Stimulated activated CD4-positive, alpha-beta T cell treated with anti-CD3 and anti-CD28 coated beads, Interleukin-1b, Interleukin-23, amount 100 ng/mL, for 24 hours (primary cell): Measurements from ENCODE around the gene SUV39H1.

Experiments used
- DNase-seq, 4 experiments: peaks; one replicate each; pipeline ENCODE4 v3.0.0-alpha.2; 2020; ENCODE audit warnings: low read depth in 4 of 4, low spot score in 1 of 4

SUV39H1 gene

DNA sequence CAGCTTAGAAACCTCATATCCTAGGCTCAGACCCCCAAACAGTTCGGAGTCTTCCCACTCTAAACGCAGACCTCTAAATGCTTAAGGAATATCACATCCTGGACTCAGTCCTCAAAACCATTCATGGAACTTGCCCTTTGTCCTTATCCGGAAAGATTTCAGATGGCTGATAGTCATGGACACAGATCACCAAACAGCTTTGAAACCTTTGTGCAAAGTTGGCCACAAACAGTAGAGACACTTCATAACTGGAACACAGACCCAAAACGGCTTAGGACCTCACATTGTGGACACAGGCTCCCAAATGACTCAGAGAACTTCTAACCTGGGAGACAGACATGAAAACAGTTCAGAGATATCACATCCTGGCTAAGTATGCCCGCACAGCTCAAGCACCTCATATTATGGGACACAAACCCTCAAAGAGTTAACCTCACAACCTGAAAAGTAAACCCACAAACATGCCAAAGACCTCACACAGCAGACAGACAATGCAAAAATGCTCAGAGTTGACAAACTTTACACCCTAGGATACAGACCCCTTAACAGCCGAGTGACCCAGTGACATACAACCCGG lies 15.5 kb downstream of the SUV39H1 start:
- DNase-seq, result no peak

- DNase-seq, result no peak
Observed at GRCh38 chrX:48713847-48714246, 17.3 kb downstream of the SUV39H1 start.

- no peak for DNase-seq
Observed at GRCh38 chrX:48714573-48714972, 18.0 kb downstream of the SUV39H1 start.

GRCh38 chrX:48715072-48715471 lies 18.5 kb downstream of the SUV39H1 start:
- DNase-seq, result no peak

DNA sequence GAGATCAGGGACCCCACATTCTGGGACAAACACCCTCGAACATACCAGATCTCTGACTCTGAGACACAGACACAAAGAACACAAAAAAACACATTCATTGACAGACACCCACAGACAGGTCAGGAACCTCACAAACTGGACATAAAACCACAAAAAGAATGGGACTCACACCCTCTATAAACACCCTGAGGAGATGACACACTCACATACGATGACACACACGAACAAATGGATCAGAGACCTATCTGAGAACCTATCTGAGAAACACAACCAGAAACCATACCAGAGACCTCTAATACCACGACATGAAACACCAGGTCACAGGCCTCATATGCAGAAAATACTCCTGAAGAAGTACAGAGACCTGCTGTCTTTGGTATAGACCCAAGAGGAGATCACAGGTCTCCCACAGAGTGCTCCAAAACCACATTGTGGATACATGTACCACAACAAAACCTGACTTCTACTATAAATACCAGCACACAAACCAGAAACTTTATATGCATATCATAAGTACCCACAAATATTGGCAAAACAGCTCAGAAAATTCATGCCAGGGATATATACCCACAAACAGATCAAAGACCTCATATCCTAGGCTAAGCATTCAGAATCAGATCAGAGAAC lies 19.5 kb downstream of the SUV39H1 start:
- no peak for DNase-seq

DNA sequence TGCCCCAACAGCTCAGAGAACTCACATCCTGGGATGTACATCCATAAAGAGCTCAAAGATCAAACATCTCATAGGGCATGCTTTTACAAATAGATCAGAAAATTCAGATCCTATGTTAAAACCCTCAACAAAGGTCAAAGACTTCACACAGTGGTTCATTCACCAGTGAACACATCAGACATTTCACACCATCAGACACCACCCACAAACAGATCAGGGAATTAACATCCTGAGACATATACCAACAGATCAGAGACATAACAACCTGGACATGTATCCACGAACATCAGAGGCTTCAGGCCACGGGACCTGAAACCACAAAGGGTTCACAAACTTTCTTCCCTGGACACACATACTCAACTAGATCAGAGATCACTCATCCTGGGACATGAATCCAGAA lies 23.4 kb downstream of the SUV39H1 start:
- no peak for DNase-seq

DNA sequence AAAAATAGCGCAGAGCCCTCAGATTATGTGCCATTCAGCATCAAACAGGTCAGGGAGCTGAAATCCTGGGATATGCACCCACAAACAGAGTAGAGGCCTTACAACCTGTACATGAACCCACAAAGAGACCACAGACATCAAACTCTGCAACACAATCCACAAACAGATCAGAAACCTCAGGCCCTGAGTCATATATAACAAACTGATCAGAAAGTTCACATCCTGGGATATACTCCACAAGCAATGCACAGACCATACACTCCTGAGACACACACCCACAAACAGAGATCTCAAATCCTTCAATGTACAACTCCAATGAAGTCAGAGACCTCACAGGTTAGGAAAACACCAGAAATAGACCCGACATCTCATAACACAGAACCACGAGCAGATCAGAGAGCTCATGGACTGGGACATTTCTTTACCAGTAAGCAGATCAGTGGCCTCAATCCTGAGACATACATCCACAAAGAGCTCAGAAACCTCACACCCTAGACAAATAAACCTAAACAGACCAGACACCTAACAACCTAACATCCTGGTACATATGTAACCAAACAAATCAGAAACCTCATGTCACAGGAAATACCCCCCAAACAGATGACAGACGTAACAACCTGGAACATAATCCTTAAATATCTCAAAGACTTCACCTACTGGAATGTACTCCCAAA lies 24.2 kb downstream of the SUV39H1 start:
- DNase-seq, result no peak

DNA sequence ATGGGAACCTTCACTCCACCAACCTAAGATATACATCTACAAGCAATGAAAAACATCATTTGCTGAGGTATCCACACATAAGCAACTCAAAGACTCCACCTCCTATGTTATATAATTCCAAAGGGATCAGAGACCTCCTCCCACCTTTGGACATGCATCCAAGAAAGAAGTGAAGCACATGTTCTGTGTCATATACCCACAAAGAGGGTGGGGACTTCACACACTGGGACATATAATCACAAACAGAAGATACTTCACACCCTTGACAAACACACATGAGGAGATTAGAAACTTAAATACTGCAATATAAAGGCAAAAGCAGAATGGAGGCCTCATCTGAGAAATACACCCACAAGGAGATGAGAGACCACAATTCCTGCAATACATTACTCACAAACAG lies 25.4 kb downstream of the SUV39H1 start:
- DNase-seq, result no peak

- no peak for DNase-seq
Observed at GRCh38 chrX:48726596-48726995, 30.1 kb downstream of the SUV39H1 start.

DNA sequence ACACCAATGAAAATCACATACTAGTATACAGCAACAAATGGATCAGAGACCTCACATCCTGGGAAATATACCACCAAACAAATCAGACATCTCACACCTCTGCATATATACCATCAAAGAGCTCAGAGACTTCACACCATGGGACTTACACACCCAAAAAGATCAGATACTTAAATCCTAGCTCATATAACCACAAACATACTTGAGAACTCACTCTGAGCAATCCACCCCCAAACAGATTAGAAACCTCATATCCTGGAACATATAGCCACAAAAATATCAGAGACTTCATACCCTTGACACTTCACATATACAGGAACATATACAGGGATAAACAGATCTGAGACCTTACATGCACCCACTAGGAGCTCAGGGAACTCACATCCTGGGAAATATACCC lies 32.1 kb downstream of the SUV39H1 start:
- no peak for DNase-seq

DNA sequence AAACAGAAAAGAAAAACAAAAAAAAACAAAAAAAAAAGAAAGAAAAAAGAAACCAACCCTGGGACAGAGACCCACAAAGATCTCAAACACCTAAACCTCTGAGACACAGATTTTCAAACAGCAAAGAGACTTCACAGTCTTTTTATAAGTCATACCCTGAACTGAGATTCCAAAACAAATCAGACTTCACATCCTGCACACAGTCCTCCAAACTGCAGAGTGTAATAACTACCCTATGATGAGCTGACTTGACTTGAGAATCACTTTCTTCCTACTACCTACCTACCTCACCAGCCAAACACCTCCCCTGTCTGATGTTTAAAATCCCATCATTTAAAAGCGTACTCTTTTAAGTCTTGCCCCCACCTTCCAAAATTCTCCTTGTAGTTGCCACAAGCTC lies 39.8 kb downstream of the SUV39H1 start:
- DNase-seq, result no peak

DNA sequence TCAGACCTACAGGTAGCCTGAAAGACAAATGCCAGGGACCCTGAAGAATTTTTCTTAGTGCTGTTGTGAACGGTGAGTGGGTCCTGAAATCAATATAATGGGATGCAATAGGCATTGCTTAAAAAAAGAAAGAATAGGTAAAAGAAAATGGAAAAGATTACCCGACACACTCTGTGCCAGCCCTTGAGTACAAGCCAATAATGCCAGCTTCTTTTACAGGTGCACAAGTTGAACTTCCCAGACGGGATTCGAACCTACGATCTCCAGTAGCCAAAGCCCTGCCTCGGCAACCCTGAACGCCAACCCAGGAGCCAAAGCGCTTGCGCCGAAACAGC lies 40.3 kb downstream of the SUV39H1 start:
- no peak for DNase-seq

GRCh38 chrX:48737213-48737938 lies 40.8 kb downstream of the SUV39H1 start:
- peak; percentile 46 to 79 (median 58) for DNase-seq

DNA sequence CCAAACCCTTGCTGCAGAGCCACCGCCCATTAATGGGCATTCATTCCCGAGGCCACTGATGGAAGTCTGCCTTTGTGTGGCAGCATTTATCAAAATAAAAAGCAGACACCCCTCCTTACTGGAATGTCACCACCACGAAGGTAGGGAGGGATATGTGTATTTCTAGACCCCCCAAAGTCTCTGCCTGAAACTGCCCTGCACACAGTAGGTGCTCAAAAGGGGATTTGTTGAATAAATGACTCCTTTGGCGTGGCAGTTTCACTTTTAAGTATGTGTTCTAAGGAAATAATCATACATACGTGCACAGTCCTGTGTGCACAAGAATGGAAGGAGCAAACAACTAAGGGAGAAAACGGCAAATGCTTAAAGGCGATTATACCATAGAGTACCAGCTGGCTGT lies 41.4 kb downstream of the SUV39H1 start:
- DNase-seq, result no peak

DNA sequence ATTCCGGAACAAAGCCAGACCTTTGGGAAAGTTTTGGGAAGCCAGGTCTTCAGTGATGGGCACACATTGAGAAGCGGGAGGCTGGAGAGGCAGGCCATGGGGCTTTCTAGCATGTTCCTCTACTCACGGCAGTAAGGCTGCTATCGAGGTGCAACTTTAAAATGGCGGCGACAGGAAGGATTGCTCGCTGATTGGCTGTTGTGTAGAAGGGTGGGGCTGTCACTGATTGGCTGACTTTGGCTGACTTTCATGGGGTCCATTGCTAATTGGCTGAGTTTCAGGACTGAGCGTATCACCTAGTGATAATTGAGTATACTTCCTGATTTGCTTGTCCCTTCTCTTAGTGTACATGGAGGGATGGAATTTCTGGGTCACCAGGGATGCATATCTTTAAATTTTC lies 45.3 kb downstream of the SUV39H1 start:
- DNase-seq, result no peak

DNA sequence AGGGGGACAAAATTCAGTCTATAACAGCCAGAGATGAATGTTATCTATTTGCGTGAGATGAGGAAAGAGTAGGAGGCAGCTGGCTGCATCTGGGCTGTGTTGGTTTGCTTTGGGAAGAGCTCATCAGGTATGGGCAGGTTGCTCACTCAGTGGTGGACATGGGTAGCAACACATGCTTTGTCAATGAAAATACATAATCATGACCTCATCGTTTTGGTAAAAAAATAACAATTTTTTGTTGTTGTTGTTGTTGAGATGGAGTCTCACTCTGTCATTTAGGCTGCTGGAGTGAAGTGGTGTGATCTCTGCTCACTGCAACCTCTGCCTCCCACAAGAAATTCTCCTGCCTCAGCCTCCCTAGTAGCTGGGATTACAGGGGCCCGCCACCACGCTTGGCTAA lies 48.7 kb downstream of the SUV39H1 start:
- no peak for DNase-seq

DNA sequence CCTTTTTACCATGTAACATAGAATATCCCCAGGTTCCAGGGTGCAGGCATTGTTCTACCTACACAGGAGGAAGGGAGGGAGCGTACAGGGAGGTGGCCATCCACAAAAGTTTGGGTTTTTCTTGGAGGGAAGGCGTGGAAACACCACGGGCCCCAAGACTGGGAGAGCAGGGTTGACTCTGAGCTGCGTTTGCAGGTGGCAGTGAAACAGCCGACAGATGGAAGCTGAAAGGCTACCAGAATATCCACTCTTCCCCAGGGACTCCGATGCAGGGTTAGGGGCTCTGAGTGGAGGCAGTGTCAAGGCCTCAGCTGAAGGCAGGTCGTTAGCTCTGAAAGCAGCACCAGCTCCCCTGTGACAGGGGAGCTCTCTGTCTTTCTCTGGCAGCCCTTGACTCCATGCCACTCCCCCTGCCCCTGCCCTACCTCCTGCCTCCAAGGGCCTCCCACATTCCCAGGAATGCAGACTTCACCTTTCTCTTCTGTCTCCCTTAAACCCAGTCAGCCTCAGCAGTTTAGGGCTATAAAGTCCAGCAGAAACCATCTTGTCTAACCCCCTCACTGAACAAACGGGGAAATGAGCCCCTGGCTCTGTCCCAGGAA lies 51.0 kb downstream of the SUV39H1 start:
- DNase-seq, result no peak

GRCh38 chrX:48749182-48749581 lies 52.6 kb downstream of the SUV39H1 start:
- no peak for DNase-seq

DNA sequence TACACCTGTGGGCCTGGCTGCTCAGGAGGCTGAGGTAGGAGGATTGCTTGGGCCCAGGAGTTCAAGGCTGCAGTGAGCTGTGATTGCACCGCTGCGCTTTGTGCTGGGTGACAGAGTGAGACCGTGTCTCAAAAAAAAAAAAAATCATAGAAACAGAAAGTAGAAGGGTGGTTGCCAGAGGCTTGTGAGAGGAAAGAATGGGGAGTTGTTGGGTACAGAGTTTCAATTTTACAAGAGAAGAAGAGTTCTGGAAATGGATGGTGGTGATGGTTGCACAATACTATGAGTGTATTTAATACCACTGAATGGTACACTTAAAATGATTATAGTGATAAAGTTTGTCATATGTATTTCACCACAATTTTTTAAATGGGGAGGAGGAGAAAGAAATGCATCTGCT lies 54.8 kb downstream of the SUV39H1 start:
- no peak for DNase-seq

GRCh38 chrX:48752498-48752897 lies 56.0 kb downstream of the SUV39H1 start:
- no peak for DNase-seq

DNA sequence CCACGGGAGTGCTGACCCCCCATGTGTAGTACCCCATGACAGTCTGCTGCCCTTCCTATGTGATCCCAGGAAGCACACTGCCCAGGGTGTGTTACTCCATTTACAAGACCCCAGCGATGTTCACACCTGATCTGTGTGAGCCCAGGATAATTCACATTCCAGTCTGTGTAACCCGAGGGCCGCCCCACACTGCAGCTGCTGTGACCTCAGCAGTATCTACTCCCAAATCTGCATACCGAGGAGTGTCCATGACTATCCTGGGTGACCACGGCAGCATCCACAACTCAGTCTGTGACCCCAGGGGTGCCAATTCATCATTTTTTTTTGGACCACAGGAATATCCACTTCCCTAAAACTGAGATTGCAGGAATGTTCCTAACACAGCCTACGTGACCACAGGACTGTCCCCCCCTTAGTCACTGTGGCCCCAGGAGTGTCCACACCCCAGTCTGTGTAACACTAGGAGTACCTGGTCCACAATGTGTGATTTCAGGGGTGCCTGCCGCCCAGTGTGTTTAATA lies 57.2 kb downstream of the SUV39H1 start:
- no peak for DNase-seq

GRCh38 chrX:48754238-48754637 lies 57.7 kb downstream of the SUV39H1 start:
- no peak for DNase-seq
